AG08396 (cell line): ENCODE measurements around the gene DSTN.
"Not testable (repeated sequence)": the region's sequence is repeated elsewhere in the genome, so short reads cannot be mapped to it uniquely, and the experiment has no call there.

Experiments used
- DNase-seq: peaks from one replicate; pipeline ENCODE4 v3.0.0; 2012; ENCODE audit warnings: low spot score, mixed read lengths

Gene DSTN

GRCh38 chr20:17650301-17651128 lies 80.6 kb downstream of the DSTN start:
- no peak for DNase-seq

GRCh38 chr20:17651129-17651759 lies 81.4 kb downstream of the DSTN start:
- peak; percentile 61 for DNase-seq

GRCh38 chr20:17651760-17652388 lies 82.0 kb downstream of the DSTN start:
- no peak for DNase-seq

- no peak for DNase-seq
Measured at GRCh38 chr20:17652411-17652810, 82.5 kb downstream of the DSTN start.

GRCh38 chr20:17653835-17654648 lies 84.2 kb downstream of the DSTN start:
- no peak for DNase-seq

GRCh38 chr20:17654649-17655285 lies 84.9 kb downstream of the DSTN start:
- no peak for DNase-seq

GRCh38 chr20:17655286-17655651 lies 85.4 kb downstream of the DSTN start:
- DNase-seq, result no peak

GRCh38 chr20:17655865-17656479 lies 86.1 kb downstream of the DSTN start:
- peak; percentile 73 for DNase-seq

- DNase-seq, result no peak
Measured at GRCh38 chr20:17657079-17657825, 87.4 kb downstream of the DSTN start.

GRCh38 chr20:17657898-17658647 lies 88.2 kb downstream of the DSTN start:
- DNase-seq, result no peak

- DNase-seq, result no peak
Measured at GRCh38 chr20:17658648-17658993, 88.7 kb downstream of the DSTN start.

- DNase-seq, result not testable (repeated sequence)
Measured at GRCh38 chr20:17659344-17659743, 89.5 kb downstream of the DSTN start.
